HG03575 (cell line): ENCODE results near the gene USP25.

Source experiments
- ATAC-seq: cut with Tn5 transposase; IDR thresholded peaks from one replicate; pipeline ENCODE4 v1.9.1; 2021; ENCODE audit not compliant: unreplicated experiment, insufficient number of reproducible peaks, low FRiP score; ENCODE audit errors: extremely low read depth

Gene USP25

GRCh38 chr21:15753741-15754140, 24.0 kb downstream of the USP25 start:
- no peak for ATAC-seq

DNA sequence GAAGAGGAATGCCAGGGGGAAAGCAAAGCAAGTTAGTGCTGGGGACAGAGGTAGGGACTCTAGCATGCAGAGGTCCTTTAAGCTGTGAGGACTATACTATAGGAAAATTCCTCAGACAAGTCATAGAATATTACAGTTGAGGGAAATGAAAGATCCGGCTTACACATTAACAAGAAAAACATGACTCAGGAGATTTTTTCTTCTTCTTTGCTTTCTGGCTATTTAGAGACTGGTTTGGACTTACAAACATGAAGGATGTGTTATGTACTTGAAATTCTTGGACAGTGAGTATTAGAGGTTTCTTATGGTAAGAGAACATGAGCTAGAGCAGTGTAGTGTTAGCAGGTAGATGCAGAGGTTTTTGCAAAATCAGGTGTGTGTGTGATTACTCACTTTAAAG, 24.9 kb downstream of the USP25 start:
- no peak for ATAC-seq

DNA sequence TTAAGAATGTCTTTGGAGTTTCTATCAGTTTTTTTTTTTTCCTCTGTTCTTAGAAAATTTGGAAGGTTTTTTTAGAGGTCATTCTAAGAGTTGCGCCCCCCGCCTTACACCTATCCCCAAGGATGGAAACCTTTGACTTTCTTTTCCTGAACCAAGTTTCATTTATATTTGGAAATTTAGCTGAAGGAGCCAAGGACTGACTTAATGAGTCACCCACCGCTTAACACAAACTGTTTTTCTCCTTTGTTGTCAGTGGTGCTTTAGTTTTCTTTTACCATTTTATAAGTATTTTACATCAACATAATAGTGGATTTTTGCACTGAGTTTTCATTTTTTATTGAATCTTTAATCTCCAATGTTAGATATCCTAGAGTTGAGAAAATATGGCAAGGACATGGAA, 25.3 kb downstream of the USP25 start:
- no peak for ATAC-seq

GRCh38 chr21:15759469-15759868, 29.7 kb downstream of the USP25 start:
- ATAC-seq = no peak

GRCh38 chr21:15761507-15762100, 31.8 kb downstream of the USP25 start:
- no peak for ATAC-seq

- no peak for ATAC-seq
Measured at GRCh38 chr21:15763359-15763758, 33.6 kb downstream of the USP25 start.

- no peak for ATAC-seq
Measured at GRCh38 chr21:15764878-15765277, 35.1 kb downstream of the USP25 start.

GRCh38 chr21:15766952-15767603, 37.3 kb downstream of the USP25 start:
- no peak for ATAC-seq

- no peak for ATAC-seq
Measured at GRCh38 chr21:15768045-15768601, 38.3 kb downstream of the USP25 start.

- no peak for ATAC-seq
Measured at GRCh38 chr21:15768853-15769252, 39.1 kb downstream of the USP25 start.

DNA sequence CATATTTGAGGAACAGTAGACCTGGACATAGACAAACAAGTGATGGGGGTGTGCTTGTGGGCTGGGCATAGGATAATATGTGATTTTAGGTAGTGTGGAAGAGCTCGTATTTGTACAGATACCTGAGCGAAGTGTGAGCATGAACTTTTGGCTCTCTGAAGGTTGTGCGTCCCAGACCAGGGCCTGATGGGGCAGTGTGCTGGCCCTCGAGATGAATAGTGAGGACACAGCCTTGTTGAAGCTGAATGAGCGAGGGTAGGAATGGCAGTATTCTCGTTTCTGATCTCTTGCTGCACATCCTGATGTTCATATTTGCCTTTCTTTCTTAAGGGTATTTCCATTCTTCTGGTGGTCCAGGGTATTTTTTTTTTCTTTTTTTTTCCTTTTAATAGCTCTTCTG, 41.5 kb downstream of the USP25 start:
- no peak for ATAC-seq

DNA sequence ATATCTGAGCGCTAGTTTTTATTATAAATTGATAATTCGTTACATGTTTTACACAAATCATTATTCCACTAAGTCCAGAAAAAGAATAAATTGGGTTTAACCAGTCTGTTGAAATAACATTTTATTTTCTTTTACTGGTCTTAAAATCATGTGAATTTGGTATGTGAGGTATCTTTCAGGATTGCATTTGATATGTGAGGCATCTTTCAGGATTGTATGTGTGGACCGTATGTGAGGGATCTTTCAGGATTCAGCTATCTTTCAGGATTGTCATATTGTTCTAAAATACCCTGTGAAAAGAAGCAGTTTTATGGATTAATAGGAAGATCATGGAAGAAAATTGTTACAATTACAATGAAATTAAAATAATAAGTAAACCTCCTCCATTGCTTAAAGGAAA, 42.9 kb downstream of the USP25 start:
- no peak for ATAC-seq

- ATAC-seq = no peak
Measured at GRCh38 chr21:15774590-15774989, 44.8 kb downstream of the USP25 start.

- ATAC-seq = no peak
Measured at GRCh38 chr21:15775291-15775690, 45.5 kb downstream of the USP25 start.

DNA sequence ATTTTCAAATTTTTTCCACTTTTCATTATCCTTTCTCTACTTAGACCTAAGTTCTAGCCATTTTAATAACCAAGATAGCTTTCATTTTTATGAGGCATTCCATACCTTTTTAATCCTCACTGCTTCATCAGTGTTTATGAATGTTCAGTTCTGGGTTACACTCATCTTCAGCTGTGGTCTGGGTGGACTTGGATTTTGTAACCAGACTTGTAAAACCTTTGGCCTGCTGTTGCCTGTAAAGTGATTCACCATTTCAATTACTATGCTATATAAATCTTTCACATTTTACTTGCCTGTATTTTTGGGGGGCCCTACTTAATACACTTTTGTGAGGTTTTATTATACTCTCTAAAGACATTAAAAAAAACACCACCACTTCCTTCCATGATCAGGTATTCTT, 46.2 kb downstream of the USP25 start:
- no peak for ATAC-seq

DNA sequence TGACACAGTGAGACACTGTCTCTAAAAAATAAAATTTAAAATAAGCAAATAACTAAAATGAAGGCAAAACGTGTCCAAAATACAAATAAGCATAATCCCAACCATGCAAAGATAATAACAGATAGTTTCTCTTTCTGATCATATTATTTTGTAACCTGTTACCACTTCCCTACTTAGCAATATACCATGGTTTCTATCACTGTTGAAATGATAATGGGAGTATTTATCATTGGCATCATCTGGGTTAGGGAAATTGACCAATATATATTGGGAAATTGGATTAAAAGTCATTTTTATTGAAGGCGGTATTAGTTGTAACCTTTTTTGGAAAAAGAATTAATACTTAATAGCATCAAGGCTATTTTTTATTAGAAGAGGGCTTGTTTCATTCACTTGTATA, 47.0 kb downstream of the USP25 start:
- no peak for ATAC-seq

DNA sequence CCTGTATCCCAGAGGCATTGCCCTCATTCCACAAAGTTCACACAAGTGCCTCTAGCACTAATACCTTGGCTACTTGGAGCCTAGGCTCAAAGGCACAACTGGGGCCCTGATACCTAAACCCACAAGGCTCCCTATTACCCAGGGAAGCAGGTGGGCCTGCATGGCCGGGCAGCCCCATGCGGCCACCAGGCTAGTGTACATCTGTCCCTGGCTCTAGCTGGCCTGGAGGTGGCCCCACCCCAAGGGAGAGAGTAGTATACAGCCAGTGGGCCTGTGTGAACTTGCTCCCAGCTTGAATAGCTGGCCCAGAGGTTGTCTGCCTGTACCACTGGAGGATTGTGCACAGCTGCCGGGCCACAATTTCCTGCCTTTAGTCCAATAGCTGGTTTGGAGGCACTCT, 52.2 kb downstream of the USP25 start:
- no peak for ATAC-seq

DNA sequence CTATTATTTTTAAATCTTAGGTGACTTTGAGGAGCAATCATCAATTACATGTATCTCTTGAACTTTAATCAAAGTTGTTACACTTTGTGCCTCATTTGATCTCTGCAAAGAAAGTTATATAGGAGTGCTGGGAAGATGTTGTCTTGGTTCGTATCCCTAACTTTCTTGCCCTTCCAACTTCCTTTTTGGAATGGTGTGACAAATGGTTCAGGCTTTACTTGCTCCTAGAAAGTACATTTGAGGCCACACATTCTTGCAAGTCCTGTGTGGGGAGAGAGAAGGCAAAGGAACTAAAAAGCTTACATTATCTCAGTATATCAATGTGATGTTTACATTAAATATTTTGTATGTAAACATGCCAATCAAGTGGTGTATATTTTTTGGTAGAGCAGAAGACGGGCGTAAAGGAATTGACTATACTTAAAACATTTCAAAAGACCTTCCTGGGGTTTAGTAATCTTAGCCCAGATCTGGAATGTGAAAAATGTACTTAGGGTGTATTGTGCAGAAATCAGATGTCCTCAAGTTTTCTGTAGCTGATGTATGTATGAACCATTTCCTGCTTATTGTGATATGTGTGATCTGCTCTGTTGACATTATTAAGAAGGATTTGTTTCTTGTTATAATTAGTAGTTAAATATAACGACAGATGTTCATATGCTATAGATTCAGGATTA, 59.2 kb downstream of the USP25 start:
- no peak for ATAC-seq

GRCh38 chr21:15793109-15793508, 63.3 kb downstream of the USP25 start:
- ATAC-seq = no peak

DNA sequence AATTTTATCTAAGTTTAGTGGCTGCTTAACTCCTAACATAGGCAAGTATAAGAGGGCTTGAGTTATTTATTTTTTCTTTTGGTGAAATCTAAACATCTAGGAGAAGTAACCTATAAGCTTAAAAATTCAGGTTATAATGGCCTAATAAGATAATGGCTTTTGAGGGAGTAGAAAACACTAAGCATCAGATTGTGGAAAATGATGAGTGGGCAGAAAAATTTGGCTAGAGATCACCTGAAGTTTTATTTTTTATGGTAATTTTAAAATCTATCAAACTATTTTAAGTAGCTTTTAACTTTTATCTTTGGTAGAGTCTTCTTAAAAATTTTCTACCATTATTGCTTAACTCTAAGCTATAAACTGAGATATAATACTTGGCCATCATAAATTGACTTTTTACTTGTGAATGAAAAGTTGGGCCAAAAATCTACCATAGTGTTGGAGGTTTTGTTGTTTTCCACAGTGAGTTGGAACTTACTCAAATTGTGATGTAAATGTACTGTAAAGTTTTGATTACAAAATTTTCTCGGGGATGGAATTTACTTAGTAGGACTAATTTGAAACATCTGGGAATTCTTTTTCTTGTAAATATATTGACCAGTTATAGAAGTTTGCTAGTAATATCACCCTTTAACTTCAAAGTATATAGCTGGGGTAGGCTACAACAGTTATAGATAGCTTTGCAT, 63.9 kb downstream of the USP25 start:
- ATAC-seq = no peak
